K562 (cell line): ENCODE measurements around the gene CTIF.

ENCODE experiments used
- BRD9 ChIP-seq: fragments of 450-650 bp; IDR thresholded peaks from 2 replicates; pipeline ENCODE4 v1.6.1; 2018; ENCODE audit warnings: low read depth; ENCODE audit not compliant: partially characterized antibody
- MLX ChIP-seq, 2 experiments: fragments of 450-650 bp in 1 of 2; sonication (generic) in 1 of 2; formaldehyde crosslinking; conservative IDR thresholded peaks; 2 replicates each; pipeline versions ENCODE4 v1.4.0 to v1.8.1; 2020 to 2022; ENCODE audit warnings: mild to moderate bottlenecking in 1 of 2, missing genetic modification reagents in 1 of 2
- REST ChIP-seq, 2 experiments: fragments of 450-650 bp; formaldehyde crosslinking in 1 of 2; IDR thresholded peaks; 2 replicates each; pipeline versions ENCODE4 v1.4.0 to v1.6.1; 2014 to 2020; ENCODE audit warnings: mild to moderate bottlenecking in 2 of 2, borderline replicate concordance in 1 of 2, low read depth in 1 of 2

GRCh38 chr18:48740068-48740440 lies 201.2 kb downstream of the CTIF start:
- TF ChIP-seq REST (IDR thresholded peaks at IDR 0.05; ENCODE audit: borderline replicate concordance) (no peak), REST (CRISPR knock-in tag; IDR thresholded peaks at IDR 0.05; ENCODE audit: low read depth) (no peak), BRD9 (no peak), MLX (CRISPR knock-in tag; conservative IDR thresholded peaks at IDR 0.05) (no peak)
